GM21825 (cell line): Measurements from ENCODE around the gene PSMD2.

Source experiments
- ATAC-seq: cut with Tn5 transposase; IDR thresholded peaks from one replicate; pipeline ENCODE4 v1.9.1; 2021; ENCODE audit warnings: mild to moderate bottlenecking, moderate library complexity; ENCODE audit not compliant: unreplicated experiment

Gene PSMD2

GRCh38 chr3:184277366-184277765, 21.7 kb upstream of the PSMD2 start:
- no peak for ATAC-seq

GRCh38 chr3:184282941-184283340, 16.1 kb upstream of the PSMD2 start:
- no peak for ATAC-seq

- no peak for ATAC-seq
Measured at GRCh38 chr3:184283681-184284080, 15.4 kb upstream of the PSMD2 start.

GRCh38 chr3:184284696-184285095, 14.3 kb upstream of the PSMD2 start:
- no peak for ATAC-seq

- no peak for ATAC-seq
Measured at GRCh38 chr3:184289426-184289938, 9.6 kb upstream of the PSMD2 start.

GRCh38 chr3:184290331-184290730, 8.7 kb upstream of the PSMD2 start:
- no peak for ATAC-seq

GRCh38 chr3:184291044-184291737, 7.8 kb upstream of the PSMD2 start:
- no peak for ATAC-seq

GRCh38 chr3:184291738-184292445, 7.1 kb upstream of the PSMD2 start:
- no peak for ATAC-seq

GRCh38 chr3:184295771-184296170, 3.3 kb upstream of the PSMD2 start:
- ATAC-seq: no peak

GRCh38 chr3:184296616-184297015, 2.4 kb upstream of the PSMD2 start:
- no peak for ATAC-seq

GRCh38 chr3:184299488-184300377, 692 bp downstream of the PSMD2 start:
- no peak for ATAC-seq

GRCh38 chr3:184300378-184300720, 1.3 kb downstream of the PSMD2 start:
- no peak for ATAC-seq

- no peak for ATAC-seq
Measured at GRCh38 chr3:184305577-184305976, 6.5 kb downstream of the PSMD2 start.

GRCh38 chr3:184306341-184306972, 7.4 kb downstream of the PSMD2 start:
- ATAC-seq: no peak

- ATAC-seq: no peak
Measured at GRCh38 chr3:184307915-184308314, 8.9 kb downstream of the PSMD2 start.

GRCh38 chr3:184308744-184309143, 9.7 kb downstream of the PSMD2 start:
- no peak for ATAC-seq

GRCh38 chr3:184311633-184312032, 12.6 kb downstream of the PSMD2 start:
- ATAC-seq: no peak

GRCh38 chr3:184314363-184314699, 15.3 kb downstream of the PSMD2 start, which contains the start of gene EIF4G1:
EIF4G1 (plus strand) TSS chr3:184314606; CDS start chr3:184315797, 1,191 bp downstream.
- ATAC-seq: peak; percentile 82

- ATAC-seq: peak; percentile 34
Measured at GRCh38 chr3:184314700-184315542, 15.9 kb downstream of the PSMD2 start.

- peak; percentile 5 for ATAC-seq
Measured at GRCh38 chr3:184315543-184315867, 16.5 kb downstream of the PSMD2 start.
